Heart left ventricle (tissue), 16 donors: Measurements from ENCODE around the gene FKBP1A. TPM values are rescaled to one million over a fixed set of nuclear protein-coding genes. Genes with fewer than 3 reads are reported as not detected.

Experiments
- ATAC-seq, 4 donors: fragments of 200-7000 bp; cut with Tn5 transposase; one replicate each; pipeline ENCODE4 v1.9.1; 2020 to 2022; ENCODE audit warnings: moderate library complexity in 4 of 4, mild to moderate bottlenecking in 3 of 4, moderate number of reproducible peaks in 1 of 4
- DNase-seq, 5 donors: peaks; one replicate each; pipeline ENCODE4 v3.0.0-alpha.2; 2020
- H3K27ac ChIP-seq, 12 donors: fragments of 200-600 bp; sonication (generic) in 4 of 12; one replicate each; pipeline versions ENCODE4 v1.5.0 to v1.8.0; 2016 to 2022; ENCODE audit warnings: mild to moderate bottlenecking in 2 of 12
- H3K27me3 ChIP-seq, 9 donors: fragments of 200-600 bp; sonication (generic) in 2 of 9; one replicate each; pipeline versions ENCODE4 v1.5.1 to v1.8.0; 2016 to 2022; ENCODE audit warnings: mild to moderate bottlenecking in 3 of 9
- H3K36me3 ChIP-seq, 9 donors: fragments of 200-600 bp; sonication (generic) in 2 of 9; one replicate each; pipeline versions ENCODE4 v1.5.0 to v1.8.0; 2018 to 2022; ENCODE audit warnings: mild to moderate bottlenecking in 2 of 9
- H3K4me1 ChIP-seq, 12 donors: fragments of 200-600 bp; sonication (generic) in 4 of 12; one replicate each; pipeline versions ENCODE4 v1.5.0 to v1.8.0; 2016 to 2022; ENCODE audit warnings: mild to moderate bottlenecking in 3 of 12
- H3K4me3 ChIP-seq, 12 donors: fragments of 200-600 bp; sonication (generic) in 4 of 12; one replicate each; pipeline versions ENCODE4 v1.5.0 to v1.8.0; 2017 to 2022; ENCODE audit warnings: mild to moderate bottlenecking in 9 of 12, moderate library complexity in 4 of 12
- H3K9me3 ChIP-seq, 12 donors: fragments of 200-600 bp; sonication (generic) in 4 of 12; one replicate each; pipeline versions ENCODE4 v1.5.0 to v1.8.0; 2016 to 2022; ENCODE audit warnings: mild to moderate bottlenecking in 1 of 12
- POLR2A ChIP-seq, 2 donors: fragments of 450-650 bp; IDR thresholded peaks; one replicate each; pipeline ENCODE4 v1.6.1; 2017; ENCODE audit warnings: antibody characterized with exemption in 2 of 2, mild to moderate bottlenecking in 2 of 2, moderate library complexity in 2 of 2
- WGBS, 4 donors: extraction: QIAGEN DNeasy Blood & Tissue Kit in 2 of 4; methylation state at CpG; one replicate each; pipeline versions ENCODE4 v1.1.5 to v1.1.7; 2013 to 2018; 5-methylcytosine and 5-hydroxymethylcytosine counted together
- intact Hi-C, 10 donors: fragments of 100-400 bp; cut with DNase I; formaldehyde crosslinking; loops; one replicate each; pipeline versions ENCODE4 v1.11.1 to v1.14.2; 2022
- polyA plus RNA-seq, 2 donors: library from polyadenylated mRNA; stranded (reverse); fragments of 200-250 nt; gene quantifications; one replicate each; pipeline ENCODE4 v1.2.3, GENCODE V29; 2013
- total RNA-seq, 9 donors: library from RNA; depleted of rRNA in 2 of 9; stranded (reverse); fragments of >200 nt in 2 of 9; fragmentation: NEBNext Ultra II Directional in 3 of 9; extraction: Animal tissue kit (Norgen Biotek cat#: 25700) in 3 of 9; gene quantifications; one replicate each; pipeline versions ENCODE4 v1.1.0 to v1.2.4, GENCODE V29; 2016 to 2023
- TF ChIP-seq, protein P1 (sequence below), 12 donors: fragments of 200-600 bp; sonication (generic) in 4 of 12; IDR thresholded peaks; one replicate each; pipeline versions ENCODE4 v1.5.0 to v1.8.0; 2018 to 2022; ENCODE audit warnings: antibody characterized with exemption in 12 of 12, mild to moderate bottlenecking in 5 of 12
- donor health status: ischemic (EF 13 %, LVEDD 7.1; RV severe dilation, severe dysfunction).
- donor health status: healthy with polysubstance abuse.
- donor health status: DM: no; HTN: yes; CAD: no.
- donor health status: DM: no; HTN: no; CAD: no.
- donor health status: ischemic (EF 25% LVEDD 6.9; RV normal size, moderate dysfunction).
- donor health status: ischemic (EF 25% LVEDD 5.7; RV mildly dilated, moderate dysfunction).
- donor health status: healthy.
- donor health status: DM: yes; HTN: yes; CAD: no.
- donor health status: ischemic (EF 35%, LVEDD 5.7; RV mildly dilated, moderate dysfunction).
- donor health status: nonischemic (EF 11% LVEDD 7.7; RV severe dilation, severe dysfunction).
- donor health status: DM: yes; HTN: yes; CAD: no.
- donor health status: PGD.
- donor health status: ischemic (EF 29% LVEDD 5.4; RV normal size, mild dysfunction).
- donor health status: nonischemic (EF 23%, LVEDD 6.1; RV moderate dilation, normal function).

FKBP1A gene
- total and polyA plus RNA-seq, 11 donors = 71.3 to 401 (median 144) TPM

DNA sequence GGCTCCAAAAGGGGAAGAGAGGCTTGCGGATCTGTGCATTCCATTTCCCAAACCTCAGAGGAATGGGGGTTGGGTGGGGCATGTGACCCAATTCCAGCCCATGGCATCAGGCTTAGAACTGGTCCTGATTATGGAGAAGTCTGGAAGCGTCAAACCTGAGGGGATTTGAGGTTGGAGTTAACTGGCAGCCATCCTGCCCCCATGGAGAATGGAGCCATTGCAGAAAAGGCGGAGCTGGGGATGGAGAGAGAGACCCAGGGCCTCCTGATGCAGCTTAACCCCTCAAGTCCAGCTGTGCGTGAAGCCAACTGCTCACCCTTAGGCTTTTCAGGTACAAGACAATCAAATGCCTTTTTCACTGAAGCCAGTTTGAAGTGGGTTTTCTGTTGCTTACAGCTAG is 54.1 kb downstream of the FKBP1A start:
- ATAC-seq = no peak
- Histone ChIP-seq H3K27me3 (no peaks in the 10 kb centered on the region), H3K9me3 (no peaks in the 10 kb centered on the region), H3K4me3 (no peak overlapping the region), H3K27ac (peak overlapping the region in 5 of 12 donors; percentile 65 to 83 (median 80)), H3K36me3 (no peaks in the 10 kb centered on the region), H3K4me1 (peaks cover 9 to 48% (median 27%) of the 10 kb centered on the region in 12 donors)
- 79 to 91% (median 85%) methylated on average over 4 of the region's 4 CpGs for WGBS, 4 donors
- TF ChIP-seq, protein P1, sequence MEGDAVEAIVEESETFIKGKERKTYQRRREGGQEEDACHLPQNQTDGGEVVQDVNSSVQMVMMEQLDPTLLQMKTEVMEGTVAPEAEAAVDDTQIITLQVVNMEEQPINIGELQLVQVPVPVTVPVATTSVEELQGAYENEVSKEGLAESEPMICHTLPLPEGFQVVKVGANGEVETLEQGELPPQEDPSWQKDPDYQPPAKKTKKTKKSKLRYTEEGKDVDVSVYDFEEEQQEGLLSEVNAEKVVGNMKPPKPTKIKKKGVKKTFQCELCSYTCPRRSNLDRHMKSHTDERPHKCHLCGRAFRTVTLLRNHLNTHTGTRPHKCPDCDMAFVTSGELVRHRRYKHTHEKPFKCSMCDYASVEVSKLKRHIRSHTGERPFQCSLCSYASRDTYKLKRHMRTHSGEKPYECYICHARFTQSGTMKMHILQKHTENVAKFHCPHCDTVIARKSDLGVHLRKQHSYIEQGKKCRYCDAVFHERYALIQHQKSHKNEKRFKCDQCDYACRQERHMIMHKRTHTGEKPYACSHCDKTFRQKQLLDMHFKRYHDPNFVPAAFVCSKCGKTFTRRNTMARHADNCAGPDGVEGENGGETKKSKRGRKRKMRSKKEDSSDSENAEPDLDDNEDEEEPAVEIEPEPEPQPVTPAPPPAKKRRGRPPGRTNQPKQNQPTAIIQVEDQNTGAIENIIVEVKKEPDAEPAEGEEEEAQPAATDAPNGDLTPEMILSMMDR (IDR thresholded peaks at IDR 0.05) = no peak
- no peak for TF ChIP-seq POLR2A (IDR thresholded peaks at IDR 0.05)
- DNase-seq = no peak
- intact Hi-C loops = loop anchor here in 2 of 10 donors (5.0 kb wide), 3 partner anchors 34 to 54 kb away; partner anchors contain the start of gene FKBP1A (in 1 of the 2)

DNA sequence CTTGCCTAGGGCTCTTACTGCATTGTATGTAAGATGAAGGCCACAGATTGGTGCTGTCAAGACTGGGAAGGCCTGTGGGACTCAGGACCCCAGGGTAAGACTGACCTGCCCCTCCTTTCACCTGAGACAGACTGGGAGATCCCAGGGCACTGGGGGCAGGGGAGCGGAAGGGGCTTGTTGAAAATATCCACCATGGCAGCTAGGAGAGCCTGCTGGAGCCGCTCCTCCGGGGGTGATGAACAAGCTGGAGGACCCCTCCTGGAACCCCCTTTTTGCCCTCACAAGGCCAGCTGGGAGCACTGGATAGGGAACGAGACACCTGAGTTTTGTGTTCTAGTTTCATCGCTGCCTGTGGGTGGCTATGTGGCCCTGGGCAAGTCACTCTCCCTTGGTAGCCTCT is 54.8 kb downstream of the FKBP1A start:
- intact Hi-C loops = loop anchor here in 2 of 10 donors (5.0 kb wide), 3 partner anchors 34 to 54 kb away; partner anchors contain the start of gene FKBP1A (in 1 of the 2)
- Histone ChIP-seq H3K4me1 (peaks cover 9 to 49% (median 28%) of the 10 kb centered on the region in 12 donors), H3K36me3 (peaks cover 0 to 3% (median 0%) of the 10 kb centered on the region in 9 donors), H3K27ac (peak overlapping the region; percentile 24 to 83 (median 75)), H3K27me3 (no peaks in the 10 kb centered on the region), H3K4me3 (no peak overlapping the region), H3K9me3 (no peaks in the 10 kb centered on the region)
- ATAC-seq (no peak), DNase-seq (peak in 1 of 5 donors; percentile 11)
- 94 to 100% (median 97%) methylated on average over 5 of the region's 5 CpGs for WGBS, 4 donors
- TF ChIP-seq, protein P1 (IDR thresholded peaks at IDR 0.05) = no peak
- TF ChIP-seq POLR2A (IDR thresholded peaks at IDR 0.05) = no peak

DNA sequence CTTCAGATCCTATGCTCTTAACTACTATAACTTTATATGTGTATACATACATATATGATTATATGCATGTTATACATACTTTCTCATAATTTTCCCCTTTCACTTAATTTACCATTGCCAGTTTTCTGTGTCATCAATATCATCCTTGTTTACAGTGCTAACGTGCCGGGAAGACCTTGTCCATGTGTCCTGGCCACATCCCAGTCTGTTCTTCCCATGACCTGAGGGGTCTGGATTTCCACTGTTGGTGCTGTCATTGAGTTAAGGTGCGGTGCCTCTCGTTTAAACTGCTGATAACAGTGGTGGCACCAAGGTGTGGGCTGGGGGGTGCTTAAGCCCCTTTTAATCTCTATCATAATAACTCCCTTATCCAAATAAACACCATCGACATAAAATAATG is 55.4 kb downstream of the FKBP1A start:
- DNase-seq (peak in 1 of 5 donors; percentile 7), ATAC-seq (no peak)
- Histone ChIP-seq H3K4me1 (peaks cover 9 to 51% (median 28%) of the 10 kb centered on the region in 12 donors), H3K4me3 (peak overlapping the region in 3 of 12 donors; percentile 6 to 13 (median 10)), H3K36me3 (peaks cover 0 to 9% (median 4%) of the 10 kb centered on the region in 9 donors), H3K27ac (peak overlapping the region; percentile 24 to 83 (median 75)), H3K9me3 (no peaks in the 10 kb centered on the region), H3K27me3 (no peaks in the 10 kb centered on the region)
- WGBS, 4 donors = 31 to 56% (median 40%) methylated on average over 5 of the region's 5 CpGs
- TF ChIP-seq POLR2A (IDR thresholded peaks at IDR 0.05) = no peak
- TF ChIP-seq, protein P1 (IDR thresholded peaks at IDR 0.05) = no peak
- intact Hi-C loops = loop anchor here in 2 of 10 donors (5.0 kb wide), 3 partner anchors 35 to 55 kb away; partner anchors contain the start of gene FKBP1A (in 1 of the 2)

- 22 to 35% (median 24%) methylated on average over 14 of the region's 14 CpGs for WGBS, 4 donors
- Histone ChIP-seq H3K27me3 (no peaks in the 10 kb centered on the region), H3K9me3 (no peaks in the 10 kb centered on the region), H3K4me3 (peak overlapping the region in 3 of 12 donors; percentile 6 to 13 (median 10)), H3K4me1 (peaks cover 9 to 50% (median 28%) of the 10 kb centered on the region in 12 donors), H3K36me3 (peaks cover 0 to 11% (median 4%) of the 10 kb centered on the region in 9 donors), H3K27ac (peak overlapping the region; percentile 65 to 85 (median 75))
- TF ChIP-seq, protein P1 (IDR thresholded peaks at IDR 0.05) = no peak
- TF ChIP-seq POLR2A (IDR thresholded peaks at IDR 0.05) = no peak
- intact Hi-C loops = loop anchor here in 2 of 10 donors (5.0 kb wide), 3 partner anchors 35 to 55 kb away; partner anchors contain the start of gene FKBP1A (in 1 of the 2)
- peak; percentile 91 to 97 (median 94) for ATAC-seq
- peak; percentile 87 to 91 (median 89) for DNase-seq
Observed at GRCh38 chr20:1336699-1337367, 56.0 kb downstream of the FKBP1A start.
